NCI-H1436 (cell line): ENCODE results near the gene VAPA.

Experiments used
- DNase-seq: peaks from one replicate; lab custom pipeline; 2025; lab: John Stamatoyannopoulos, UW

Gene VAPA

GRCh38 chr18:9943311-9943710 is 29.5 kb downstream of the VAPA start:
- peak; percentile 7 for DNase-seq

GRCh38 chr18:9944805-9945204 is 31.0 kb downstream of the VAPA start:
- DNase-seq: peak; percentile 6

GRCh38 chr18:9946831-9947230 is 33.0 kb downstream of the VAPA start:
- DNase-seq: no peak

GRCh38 chr18:9947248-9947647 is 33.4 kb downstream of the VAPA start:
- DNase-seq: no peak

- no peak for DNase-seq
Measured at GRCh38 chr18:9949315-9949714, 35.5 kb downstream of the VAPA start.

GRCh38 chr18:9949861-9950260 is 36.0 kb downstream of the VAPA start:
- no peak for DNase-seq

- DNase-seq: no peak
Measured at GRCh38 chr18:9950289-9951016, 36.6 kb downstream of the VAPA start.

- no peak for DNase-seq
Measured at GRCh38 chr18:9951022-9951859, 37.4 kb downstream of the VAPA start.

- no peak for DNase-seq
Measured at GRCh38 chr18:9952633-9953416, 39.0 kb downstream of the VAPA start.

- no peak for DNase-seq
Measured at GRCh38 chr18:9958861-9959399, 45.1 kb downstream of the VAPA start.

GRCh38 chr18:9959564-9959963 is 45.7 kb downstream of the VAPA start:
- DNase-seq: no peak

- no peak for DNase-seq
Measured at GRCh38 chr18:9960258-9960904, 46.6 kb downstream of the VAPA start.

GRCh38 chr18:9961041-9961440 is 47.2 kb downstream of the VAPA start:
- no peak for DNase-seq

- no peak for DNase-seq
Measured at GRCh38 chr18:9965711-9966624, 52.2 kb downstream of the VAPA start.

- no peak for DNase-seq
Measured at GRCh38 chr18:9968081-9968848, 54.4 kb downstream of the VAPA start.

- no peak for DNase-seq
Measured at GRCh38 chr18:9969247-9969646, 55.4 kb downstream of the VAPA start.

GRCh38 chr18:9971313-9971920 is 57.6 kb downstream of the VAPA start:
- peak; percentile 60 for DNase-seq

GRCh38 chr18:9973470-9973869 is 59.7 kb downstream of the VAPA start:
- no peak for DNase-seq

- no peak for DNase-seq
Measured at GRCh38 chr18:9974279-9974915, 60.6 kb downstream of the VAPA start.
